NCI-H226 (cell line): ENCODE measurements around the gene GNAQ.
"Not testable (repeated sequence)": the region's sequence is repeated elsewhere in the genome, so short reads cannot be mapped to it uniquely, and the experiment has no call there.

Experiments used
- DNase-seq: peaks from one replicate; pipeline ENCODE4 v3.0.0-alpha.2; 2015

Gene GNAQ

DNA sequence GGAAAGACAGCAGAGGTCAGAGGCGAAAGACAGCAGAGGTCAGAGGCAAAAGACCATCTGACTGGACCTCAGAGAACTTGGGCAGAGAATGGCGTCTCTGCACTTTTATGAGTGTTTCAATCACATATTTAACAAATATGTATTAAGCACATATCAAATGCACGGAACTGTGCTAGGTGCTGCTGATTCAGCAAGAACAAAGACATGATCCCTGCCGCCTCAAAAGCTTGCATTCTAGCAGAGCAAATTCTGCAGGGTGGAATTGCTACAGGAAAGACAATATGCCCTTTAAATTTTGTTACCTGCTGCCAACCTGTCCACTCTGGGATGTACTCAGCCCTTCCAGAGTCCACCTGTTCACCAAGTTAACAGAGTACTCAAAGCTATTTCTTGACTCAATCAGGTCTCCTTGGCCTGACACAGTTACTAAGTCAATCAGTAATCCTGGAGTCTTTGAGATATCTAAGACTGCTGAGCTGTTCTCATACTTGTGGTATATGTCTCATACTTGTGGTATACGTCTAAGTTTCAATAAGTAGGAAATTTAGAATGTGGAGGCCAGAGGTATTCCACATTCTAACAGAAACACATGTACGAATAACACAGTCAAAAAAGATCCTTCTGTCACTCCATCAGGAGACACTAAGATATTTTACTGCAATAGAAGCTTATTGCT lies 131.8 kb downstream of the GNAQ start:
- DNase-seq: peak; percentile 83

DNA sequence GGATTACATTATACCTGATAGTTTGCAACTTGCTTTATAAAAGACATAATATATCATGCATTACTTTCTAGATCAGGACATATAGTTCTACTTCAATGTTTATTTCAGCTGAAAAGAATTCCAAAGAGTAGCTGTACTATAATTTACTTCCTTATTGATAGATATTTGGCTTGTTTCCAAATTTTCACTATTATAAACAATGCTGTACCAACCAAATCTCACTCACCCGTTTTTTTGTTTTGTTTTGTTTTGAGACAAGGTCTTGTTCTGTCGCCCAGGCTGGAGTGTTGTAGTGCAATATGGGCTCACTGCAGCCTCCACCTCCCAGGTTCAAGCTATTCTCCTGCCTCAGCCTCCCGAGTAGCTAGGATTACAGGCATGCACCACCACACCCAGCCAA lies 132.7 kb downstream of the GNAQ start:
- DNase-seq: no peak

DNA sequence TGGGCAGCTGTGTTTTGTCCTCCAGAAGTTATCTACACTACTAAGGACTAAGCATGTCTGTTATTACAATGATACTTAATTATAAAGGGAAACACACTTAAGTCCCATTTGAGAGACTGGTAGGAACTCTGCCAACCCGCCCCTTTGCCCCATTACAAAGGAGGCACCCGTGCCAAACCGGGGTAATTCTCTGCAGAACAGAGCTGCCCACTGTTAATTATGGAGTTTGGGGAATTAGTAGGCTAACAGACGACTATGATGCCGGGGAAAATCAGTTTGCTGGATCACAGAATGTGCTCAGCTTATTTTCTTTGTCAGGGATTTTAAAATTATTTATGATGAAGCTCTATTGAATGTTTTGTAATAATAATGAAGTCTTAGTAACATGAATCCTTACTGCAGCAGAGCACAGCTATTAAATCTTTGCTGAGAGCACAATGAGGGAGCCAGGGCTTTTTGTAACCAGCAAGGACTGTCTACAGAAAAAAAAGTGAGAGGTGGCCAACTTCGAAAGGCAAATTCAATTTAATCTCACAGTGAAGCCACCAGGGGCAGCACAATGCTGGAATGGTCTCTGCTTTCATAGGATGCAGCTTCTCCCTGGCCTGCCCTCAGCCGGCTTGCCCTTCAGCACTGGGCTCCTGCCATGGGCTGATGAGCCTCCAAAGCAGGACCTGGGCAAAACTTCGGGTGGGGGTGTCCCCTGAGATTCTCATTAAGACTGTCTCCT lies 134.5 kb downstream of the GNAQ start:
- no peak for DNase-seq

DNA sequence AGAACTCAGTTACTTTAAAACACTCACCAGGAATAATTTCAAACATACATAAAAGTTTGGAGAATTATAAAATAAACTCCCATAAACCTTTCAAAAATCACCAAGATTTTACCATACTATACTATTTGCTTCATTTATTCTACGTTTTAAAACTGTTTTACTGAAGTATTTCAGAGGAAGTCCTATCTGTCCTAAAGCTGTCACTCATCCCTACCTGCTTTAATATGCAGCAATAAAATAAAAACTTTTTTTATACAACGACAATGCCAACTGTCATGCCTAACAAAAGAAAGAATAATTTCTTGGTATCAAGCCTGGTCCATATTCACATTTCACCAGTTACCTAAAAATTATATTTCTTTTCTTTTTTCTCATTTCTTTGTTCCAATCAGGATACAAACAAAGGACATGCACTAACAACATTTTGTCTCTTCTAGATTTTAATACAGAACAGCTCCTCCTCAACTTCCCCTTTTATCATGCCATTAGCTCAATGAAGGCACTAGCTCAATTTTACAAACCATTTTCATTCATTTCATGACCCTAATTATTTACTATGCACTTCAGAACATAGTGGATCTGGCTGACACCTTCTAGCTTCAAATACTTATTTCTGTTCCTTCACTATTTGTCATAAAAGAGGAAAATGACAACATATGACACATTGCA lies 135.2 kb downstream of the GNAQ start:
- DNase-seq: no peak

DNA sequence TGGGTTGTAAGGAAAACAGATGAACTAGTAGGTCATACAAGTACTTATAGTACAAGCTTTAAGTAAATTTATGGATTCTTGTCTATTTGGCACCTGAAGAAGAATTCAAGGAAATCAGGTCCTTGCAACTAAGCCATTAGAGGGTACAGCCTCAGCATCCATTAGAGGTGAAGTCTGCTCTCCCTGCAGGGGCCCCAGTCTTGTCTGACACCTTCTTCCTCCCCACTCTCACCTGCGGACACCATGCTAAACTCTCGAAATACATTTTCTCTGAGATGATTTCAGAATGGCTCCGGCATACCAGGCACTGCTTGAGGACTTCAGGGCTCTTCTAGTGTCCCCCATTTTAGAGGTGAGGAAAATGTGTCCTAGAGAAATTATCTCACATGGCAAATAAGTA lies 137.9 kb downstream of the GNAQ start:
- DNase-seq: no peak

- DNase-seq: no peak
Observed at GRCh38 chr9:77892955-77893514, 138.6 kb downstream of the GNAQ start.

DNA sequence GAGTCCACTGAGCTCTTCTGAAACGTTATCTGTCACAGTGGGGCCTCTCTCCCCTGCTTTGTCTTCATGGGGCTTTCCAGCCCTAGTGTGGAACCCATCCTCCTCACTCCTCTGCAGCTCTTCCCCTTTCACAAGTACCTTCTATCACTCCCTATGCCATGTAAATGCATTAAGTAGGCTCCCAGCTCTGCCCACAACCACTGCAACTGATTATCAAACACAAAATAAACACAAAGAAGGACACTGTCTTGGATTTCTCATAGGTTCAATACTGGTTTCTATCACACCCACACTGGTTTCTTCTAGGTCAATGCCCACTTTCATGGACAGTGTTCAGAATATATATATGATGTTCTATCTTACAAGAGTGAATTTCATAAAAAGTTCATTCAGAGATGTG lies 139.4 kb downstream of the GNAQ start:
- no peak for DNase-seq

DNA sequence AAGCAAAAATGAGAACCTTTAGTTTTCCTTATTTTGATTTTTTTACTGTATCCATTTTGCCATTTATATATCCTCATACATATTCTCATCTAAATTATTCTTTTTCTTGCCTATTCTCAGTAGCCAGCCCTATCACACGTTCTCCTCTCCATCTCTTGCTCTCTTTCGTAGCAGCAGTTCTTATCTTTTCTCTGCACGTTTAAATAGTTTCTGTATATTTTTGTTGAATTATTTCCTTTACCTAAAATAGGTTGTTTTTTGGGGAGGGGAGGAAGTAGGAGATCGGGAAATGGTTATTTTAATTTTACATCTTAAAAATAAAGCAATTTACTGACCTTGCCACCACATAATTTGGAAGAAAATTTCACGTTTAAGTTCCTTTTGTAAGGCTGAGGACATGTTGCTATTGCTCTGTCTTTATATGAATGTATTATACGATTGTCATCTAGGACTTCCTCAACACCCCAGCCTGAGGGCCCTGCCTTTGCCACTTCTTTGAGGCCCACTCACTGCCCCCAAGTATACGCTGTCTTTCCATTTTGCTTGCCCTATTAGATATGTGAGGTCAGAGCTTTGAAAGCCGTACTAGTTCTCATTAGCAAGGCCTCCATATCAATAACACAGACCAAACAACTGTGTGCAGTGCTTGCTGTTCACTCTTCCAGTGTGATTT lies 140.3 kb downstream of the GNAQ start:
- DNase-seq: no peak

GRCh38 chr9:77887662-77888061 lies 143.9 kb downstream of the GNAQ start:
- DNase-seq: no peak

- DNase-seq: no peak
Observed at GRCh38 chr9:77885104-77885672, 146.4 kb downstream of the GNAQ start.

- peak; percentile 63 for DNase-seq
Observed at GRCh38 chr9:77883846-77884771, 147.5 kb downstream of the GNAQ start.

DNA sequence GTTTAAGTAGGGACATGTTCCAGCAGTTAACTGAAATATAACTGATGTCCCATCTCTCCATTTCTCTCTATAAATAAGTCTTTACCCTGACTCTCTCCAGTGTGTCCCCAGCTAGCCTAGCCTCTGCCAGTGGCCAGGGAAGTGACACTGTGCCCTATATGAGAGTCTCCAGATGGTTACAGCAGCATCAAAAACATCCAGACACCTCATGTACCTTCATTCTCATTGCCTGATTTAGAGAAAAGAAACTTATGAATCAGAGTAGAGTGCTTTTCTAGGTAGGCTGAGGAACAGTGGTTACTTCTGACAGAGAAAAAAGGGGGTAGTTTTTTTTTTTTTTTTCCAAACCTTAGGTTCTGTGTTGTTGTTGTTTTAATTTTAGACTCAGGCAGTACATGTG lies 148.5 kb downstream of the GNAQ start:
- no peak for DNase-seq

DNA sequence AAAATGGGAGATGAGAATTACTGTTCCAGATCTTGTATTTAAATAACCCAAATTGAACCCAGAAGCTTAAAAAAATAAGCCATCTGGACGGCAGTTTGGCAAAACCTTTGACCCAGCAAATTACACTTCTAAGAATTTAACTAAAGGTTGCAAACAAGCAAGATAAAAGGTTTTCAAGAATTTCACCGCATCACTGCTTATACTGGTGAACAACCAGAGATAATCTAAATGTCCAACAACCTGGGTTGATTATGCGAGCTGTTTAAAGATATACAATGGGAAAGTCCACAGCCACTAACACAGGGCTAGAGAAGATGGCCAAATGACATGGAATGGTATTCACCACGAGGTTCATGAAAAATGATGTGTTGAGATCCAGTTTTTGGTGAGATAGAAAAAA lies 149.3 kb downstream of the GNAQ start:
- DNase-seq: no peak

DNA sequence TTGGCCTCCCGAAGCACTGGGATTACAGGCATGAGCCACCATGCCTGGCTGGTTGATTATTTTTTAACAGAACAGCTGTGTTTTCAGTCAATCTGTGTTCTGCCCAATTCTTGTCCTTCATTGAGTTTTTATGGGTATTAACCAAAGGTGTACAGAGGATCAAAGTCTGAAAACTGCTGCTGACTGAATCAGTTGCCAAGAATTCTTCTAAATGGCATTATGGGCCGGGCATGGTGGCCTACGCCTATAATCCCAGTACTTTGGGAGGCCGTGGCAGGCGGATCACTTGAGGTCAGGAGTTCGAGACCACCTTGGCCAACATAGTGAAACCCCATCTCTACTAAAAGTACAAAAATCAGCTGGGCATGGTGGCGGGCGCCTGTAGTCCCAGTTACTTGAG lies 150.0 kb downstream of the GNAQ start:
- DNase-seq: not testable (repeated sequence)

GRCh38 chr9:77881111-77881510 lies 150.5 kb downstream of the GNAQ start:
- no peak for DNase-seq

DNA sequence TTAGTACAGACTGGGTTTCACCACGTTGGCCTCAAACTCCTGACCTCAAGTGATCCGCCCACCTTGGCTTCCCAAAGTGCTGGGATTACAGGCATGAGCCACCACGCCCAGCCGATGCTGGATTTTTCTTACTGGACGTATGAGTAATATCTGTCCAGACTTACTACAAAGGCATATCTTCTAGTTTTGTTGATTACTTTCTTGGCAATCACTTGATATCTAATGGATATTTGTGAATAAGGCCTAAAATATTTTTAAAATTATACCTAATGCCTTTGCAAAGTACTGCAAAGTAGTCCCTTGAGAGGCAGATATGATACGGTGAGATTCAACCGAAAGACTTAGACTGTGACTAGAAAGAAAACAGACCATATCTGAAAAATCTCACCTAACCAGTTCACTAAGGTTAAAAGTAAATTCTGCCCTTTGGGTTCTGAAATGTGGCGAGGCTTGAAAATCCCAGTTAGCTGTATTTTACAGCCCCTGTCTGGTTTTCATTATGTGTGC lies 152.1 kb downstream of the GNAQ start:
- peak; percentile 70 for DNase-seq

DNA sequence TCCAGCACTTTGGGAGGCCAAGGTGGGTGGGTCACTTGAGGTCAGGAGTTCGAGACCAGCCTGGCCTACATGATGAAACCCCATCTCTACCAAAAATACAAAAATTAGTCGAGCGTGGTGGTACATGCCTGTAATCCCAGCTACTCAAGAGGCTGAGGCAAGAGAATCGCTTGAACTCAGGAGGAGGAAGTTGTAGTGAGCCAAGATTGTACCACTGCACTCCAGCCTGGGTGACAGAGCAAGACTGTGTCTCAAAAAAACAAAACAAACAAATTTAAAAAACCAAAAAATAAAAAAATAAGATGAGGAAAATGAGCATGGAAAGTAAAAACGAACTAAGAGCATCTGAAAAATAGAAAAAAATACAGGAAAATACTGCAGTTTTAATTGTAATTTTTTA lies 152.8 kb downstream of the GNAQ start:
- not testable (repeated sequence) for DNase-seq

- no peak for DNase-seq
Observed at GRCh38 chr9:77877976-77878375, 153.6 kb downstream of the GNAQ start.

DNA sequence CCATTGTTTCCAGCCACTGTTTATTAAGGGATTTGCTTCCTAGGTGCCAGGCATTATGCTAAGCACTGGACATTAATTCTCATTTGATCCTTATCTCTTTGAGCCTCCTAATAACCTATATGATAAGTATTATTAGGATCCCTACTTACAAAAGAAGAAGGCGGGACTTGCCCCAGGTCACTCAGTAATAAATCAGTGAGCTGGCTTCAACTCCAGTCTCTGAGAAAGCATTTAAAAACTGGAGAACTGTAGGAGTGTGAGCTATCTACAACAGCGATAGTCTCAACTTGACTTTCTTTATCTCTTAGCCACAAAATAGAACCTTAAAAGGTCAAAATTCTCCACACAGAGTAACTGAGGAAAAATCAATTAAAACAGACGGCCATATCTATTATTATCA lies 155.0 kb downstream of the GNAQ start:
- DNase-seq: peak; percentile 46

DNA sequence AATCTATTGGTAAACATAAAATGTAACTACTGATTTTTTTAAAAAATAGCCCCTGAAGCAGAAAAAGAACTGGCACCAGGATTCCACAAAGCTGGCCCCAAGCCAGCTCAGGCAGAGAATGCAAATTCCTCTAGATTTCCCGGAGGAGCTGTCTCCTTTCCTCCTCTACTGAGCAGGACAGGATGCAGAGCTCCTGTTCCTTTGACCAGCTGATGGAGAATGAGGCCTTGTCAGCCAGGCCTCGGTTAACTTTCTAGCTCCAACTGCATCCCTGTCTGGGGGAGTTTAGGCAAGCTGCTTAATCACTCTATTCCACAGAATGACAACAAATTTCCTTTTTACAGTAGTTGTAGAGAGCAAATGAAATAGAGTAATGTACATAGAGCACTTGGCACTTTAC lies 155.5 kb downstream of the GNAQ start:
- DNase-seq: peak; percentile 83

DNA sequence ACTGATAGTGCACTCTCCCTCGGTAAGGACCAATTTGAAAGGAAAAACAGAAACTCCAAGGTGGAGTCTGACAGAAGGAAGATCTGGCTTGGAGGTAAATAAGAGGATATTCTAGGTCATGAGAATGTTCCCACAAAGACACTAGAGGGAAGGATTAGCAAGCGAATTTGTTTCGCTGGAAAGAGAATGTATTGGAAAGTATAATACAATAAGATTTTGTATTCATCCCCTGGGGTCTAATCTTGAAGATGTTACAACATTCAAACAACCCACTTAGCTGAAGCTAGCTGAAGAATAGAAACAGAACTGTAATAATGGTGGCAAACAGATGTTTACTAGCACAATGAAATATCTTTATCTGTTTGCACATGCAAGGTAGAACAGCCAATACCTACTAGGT lies 158.7 kb downstream of the GNAQ start:
- DNase-seq: no peak

- DNase-seq: no peak
Observed at GRCh38 chr9:77872177-77872576, 159.4 kb downstream of the GNAQ start.
